OCI-LY1 (cell line): ENCODE measurements around the gene P2RY11.

Experiments
- H2AFZ ChIP-seq: fragments of 200-600 bp; sonication (generic), shearing (Covaris generic); 2 replicates; pipeline ENCODE4 v1.6.0; 2014; ENCODE audit warnings: antibody characterized with exemption, mild to moderate bottlenecking, low read length
- H3F3A ChIP-seq: fragments of 200-600 bp; sonication (generic), shearing (Covaris generic); 2 replicates; pipeline ENCODE4 v1.6.0; 2014; ENCODE audit warnings: mild to moderate bottlenecking, antibody characterized with exemption, low read length, moderate library complexity; ENCODE audit not compliant: insufficient read depth
- H3K27ac ChIP-seq: fragments of 200-600 bp; sonication (generic); 2 replicates; pipeline ENCODE4 v1.5.1; 2014; ENCODE audit warnings: low read length, mixed run types, mild to moderate bottlenecking, low read depth; ENCODE audit not compliant: poor library complexity, severe bottlenecking
- H3K27me3 ChIP-seq: fragments of 200-600 bp; sonication (generic); 2 replicates; pipeline ENCODE4 v1.6.0; 2014; ENCODE audit warnings: antibody characterized with exemption, mild to moderate bottlenecking, low read length, moderate library complexity; ENCODE audit not compliant: insufficient read depth
- H3K36me3 ChIP-seq: fragments of 200-600 bp; sonication (generic); 2 replicates; pipeline ENCODE4 v1.6.1; 2014; ENCODE audit warnings: mild to moderate bottlenecking, antibody characterized with exemption, low read length, moderate library complexity, mixed read lengths; ENCODE audit not compliant: insufficient read depth
- H3K4me1 ChIP-seq: fragments of 200-600 bp; sonication (generic); 2 replicates; pipeline ENCODE4 v1.5.1; 2014; ENCODE audit warnings: mild to moderate bottlenecking, low read length, moderate library complexity; ENCODE audit not compliant: insufficient read depth, severe bottlenecking
- H3K4me2 ChIP-seq: fragments of 200-600 bp; sonication (generic), shearing (Covaris generic); 2 replicates; pipeline ENCODE4 v1.6.1; 2014; ENCODE audit warnings: low read length
- H3K4me3 ChIP-seq: fragments of 200-600 bp; sonication (generic); 2 replicates; pipeline ENCODE4 v1.5.1; 2014; ENCODE audit warnings: low read length, low read depth, mild to moderate bottlenecking, mixed read lengths; ENCODE audit not compliant: poor library complexity, severe bottlenecking
- H3K79me2 ChIP-seq: fragments of 200-600 bp; shearing (Covaris generic); 2 replicates; pipeline ENCODE4 v1.6.1; 2016; ENCODE audit warnings: mixed run types, low read length, mixed read lengths; ENCODE audit not compliant: insufficient read depth
- H3K9ac ChIP-seq: fragments of 200-600 bp; sonication (generic), shearing (Covaris generic); 2 replicates; pipeline ENCODE4 v1.6.1; 2014; ENCODE audit warnings: mild to moderate bottlenecking, low read length, mixed read lengths
- H3K9me2 ChIP-seq: fragments of 200-600 bp; sonication (generic), shearing (Covaris generic); 2 replicates; pipeline ENCODE4 v1.6.1; 2014; ENCODE audit warnings: low read depth, mild to moderate bottlenecking, low read length, mixed read lengths
- H3K9me3 ChIP-seq: fragments of 200-600 bp; shearing (Covaris generic); 2 replicates; pipeline ENCODE4 v1.6.1; 2014; ENCODE audit warnings: low read length, mixed read lengths
- H4K20me1 ChIP-seq: fragments of 200-600 bp; sonication (generic), shearing (Covaris generic); 2 replicates; pipeline ENCODE4 v1.6.0; 2016; ENCODE audit warnings: mild to moderate bottlenecking, low read length; ENCODE audit not compliant: insufficient read depth
- CTCF ChIP-seq: fragments of 200-600 bp; sonication (generic), shearing (Covaris generic); IDR thresholded peaks from 2 replicates; pipeline ENCODE4 v1.5.1; 2017; ENCODE audit warnings: mild to moderate bottlenecking, antibody characterized with exemption, low read length, moderate library complexity, mixed read lengths
- EZH2 ChIP-seq: fragments of 200-600 bp; sonication (generic), shearing (Covaris generic); IDR thresholded peaks from 2 replicates; pipeline ENCODE4 v1.8.0; 2017; ENCODE audit warnings: borderline replicate concordance, mixed run types, mild to moderate bottlenecking, antibody characterized with exemption, low read length, moderate library complexity, mixed read lengths

Gene P2RY11

GRCh38 chr19:10134040-10134439 is 22.5 kb downstream of the P2RY11 start:
- no peak overlapping the region for H3K9ac ChIP-seq
- H3K9me2 ChIP-seq, result no peaks in the 10 kb centered on the region
- H3F3A ChIP-seq, result no peaks in the 10 kb centered on the region
- no peak overlapping the region for H3K4me2 ChIP-seq
- no peaks in the 10 kb centered on the region for H4K20me1 ChIP-seq
- no peaks in the 10 kb centered on the region for H3K9me3 ChIP-seq
- H3K27ac ChIP-seq, result no peak overlapping the region
- peaks cover 99% of the 10 kb centered on the region for H3K36me3 ChIP-seq
- no peaks in the 10 kb centered on the region for H3K4me1 ChIP-seq
- H3K4me3 ChIP-seq, result no peak overlapping the region
- no peak overlapping the region for H2AFZ ChIP-seq
- H3K27me3 ChIP-seq, result no peaks in the 10 kb centered on the region
- no peak for TF ChIP-seq EZH2
- no peak for TF ChIP-seq CTCF
- H3K79me2 ChIP-seq, result no peaks in the 10 kb centered on the region

DNA sequence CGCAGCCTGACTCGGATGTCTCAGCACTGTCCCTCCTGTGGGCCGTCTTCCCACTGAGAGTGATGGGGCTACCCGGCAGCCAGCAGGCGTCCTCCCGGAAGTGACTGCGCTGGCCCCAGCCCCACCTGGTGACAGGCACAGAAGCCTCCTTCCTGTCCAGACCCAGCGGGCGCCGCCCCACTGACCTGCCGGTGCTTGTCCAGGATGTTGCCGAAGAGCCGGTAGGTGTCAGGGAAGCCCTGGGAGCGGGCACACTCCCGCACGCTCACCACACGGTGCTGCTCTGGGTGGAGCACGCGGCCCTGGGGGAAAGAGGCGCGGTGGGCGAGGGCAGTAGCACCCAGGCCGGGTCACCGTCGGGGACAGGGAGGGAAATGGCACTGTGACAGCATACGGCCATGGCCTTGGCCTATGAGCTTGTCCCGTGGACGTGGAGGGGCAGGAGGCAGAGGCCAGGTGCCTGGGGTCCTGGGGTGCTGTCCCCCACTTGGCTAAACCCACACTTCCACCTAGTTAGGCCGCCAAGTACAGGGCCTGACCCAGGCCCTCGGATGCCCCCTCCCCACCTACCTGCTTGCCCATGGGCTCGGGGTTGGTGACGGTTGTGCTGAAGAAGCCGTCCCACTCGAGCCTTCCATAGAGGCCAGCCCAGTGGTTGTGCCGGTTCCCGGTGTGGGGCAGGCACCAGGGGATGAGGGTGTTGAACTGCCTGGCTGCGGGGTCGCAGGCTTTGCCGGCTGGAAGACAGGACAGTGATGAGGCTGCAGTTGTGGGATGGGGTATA is 24.2 kb downstream of the P2RY11 start:
- H3K4me2 ChIP-seq, result no peak overlapping the region
- H3K79me2 ChIP-seq, result no peaks in the 10 kb centered on the region
- no peaks in the 10 kb centered on the region for H3K27me3 ChIP-seq
- H3K36me3 ChIP-seq, result peaks cover 100% of the 10 kb centered on the region
- no peak overlapping the region for H3K27ac ChIP-seq
- no peaks in the 10 kb centered on the region for H3K9me2 ChIP-seq
- no peak overlapping the region for H3K4me3 ChIP-seq
- no peaks in the 10 kb centered on the region for H3F3A ChIP-seq
- no peaks in the 10 kb centered on the region for H3K4me1 ChIP-seq
- no peaks in the 10 kb centered on the region for H4K20me1 ChIP-seq
- no peak overlapping the region for H3K9ac ChIP-seq
- H2AFZ ChIP-seq, result no peak overlapping the region
- no peaks in the 10 kb centered on the region for H3K9me3 ChIP-seq
- no peak for TF ChIP-seq EZH2
- TF ChIP-seq CTCF, result no peak

GRCh38 chr19:10136936-10137335 is 25.4 kb downstream of the P2RY11 start:
- H3K9ac ChIP-seq, result no peak overlapping the region
- peaks cover 100% of the 10 kb centered on the region for H3K36me3 ChIP-seq
- H3K27me3 ChIP-seq, result no peaks in the 10 kb centered on the region
- no peak overlapping the region for H3K27ac ChIP-seq
- no peaks in the 10 kb centered on the region for H3K4me1 ChIP-seq
- H3K79me2 ChIP-seq, result no peaks in the 10 kb centered on the region
- no peak overlapping the region for H3K4me3 ChIP-seq
- no peak overlapping the region for H3K4me2 ChIP-seq
- H3K9me3 ChIP-seq, result no peaks in the 10 kb centered on the region
- no peaks in the 10 kb centered on the region for H3K9me2 ChIP-seq
- H2AFZ ChIP-seq, result no peak overlapping the region
- H4K20me1 ChIP-seq, result no peaks in the 10 kb centered on the region
- TF ChIP-seq CTCF (no peak), EZH2 (no peak)
- no peaks in the 10 kb centered on the region for H3F3A ChIP-seq
